Mucosa of rectum (tissue), 2 donors: Measurements from ENCODE around the gene ZBTB16.

ENCODE experiments used
- H3K27ac ChIP-seq, 2 donors: one replicate each; pipeline ENCODE4 v1.7.0; 2013; ENCODE audit warnings: inconsistent platforms in 2 of 2, low read depth in 2 of 2, low read length in 2 of 2
- H3K27me3 ChIP-seq, 2 donors: one replicate each; pipeline ENCODE4 v1.7.0; 2013; ENCODE audit warnings: low read length in 2 of 2; ENCODE audit not compliant: control insufficient read depth in 2 of 2, insufficient read depth in 2 of 2
- H3K36me3 ChIP-seq, 2 donors: one replicate each; pipeline ENCODE4 v1.7.0; 2013; ENCODE audit warnings: low read length in 2 of 2; ENCODE audit not compliant: control insufficient read depth in 2 of 2, insufficient read depth in 2 of 2
- H3K4me1 ChIP-seq, 2 donors: one replicate each; pipeline ENCODE4 v1.7.0; 2013; ENCODE audit warnings: low read length in 2 of 2, mild to moderate bottlenecking in 1 of 2; ENCODE audit not compliant: control insufficient read depth in 2 of 2, insufficient read depth in 2 of 2
- H3K4me3 ChIP-seq, 2 donors: one replicate each; pipeline ENCODE4 v1.7.0; 2013; ENCODE audit warnings: low read length in 2 of 2
- H3K9ac ChIP-seq, 2 donors: one replicate each; pipeline ENCODE4 v1.7.0; 2013; ENCODE audit warnings: low read length in 2 of 2, low read depth in 1 of 2, mild to moderate bottlenecking in 1 of 2
- H3K9me3 ChIP-seq, 2 donors: one replicate each; pipeline ENCODE4 v1.7.0; 2013; ENCODE audit warnings: low read length in 2 of 2; ENCODE audit not compliant: control insufficient read depth in 2 of 2
- donor health status: healthy.
- donor health status: Normal muscosa, but diverticular disease.

Gene ZBTB16

DNA sequence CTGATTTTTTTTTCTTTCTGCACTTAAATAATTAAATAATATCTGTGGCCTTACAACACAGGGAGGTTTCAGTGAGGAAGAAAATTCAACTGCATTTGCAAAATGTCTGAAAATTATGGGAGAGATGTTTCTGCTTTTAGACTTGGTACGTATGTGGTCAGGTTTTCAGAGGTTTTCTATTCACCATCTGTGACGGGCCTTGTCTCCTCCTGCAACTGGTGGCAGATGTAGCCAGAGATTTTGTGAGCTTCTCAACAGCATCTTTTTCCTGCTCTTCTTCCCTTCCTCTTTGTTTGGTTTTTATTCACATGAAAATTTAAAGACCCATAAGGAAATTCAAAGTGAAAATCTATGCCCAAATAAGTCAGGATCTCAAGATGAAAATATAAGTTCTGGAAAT lies 38.3 kb downstream of the ZBTB16 start:
- H3K27me3 ChIP-seq = no peaks in the 10 kb centered on the region
- no peak overlapping the region for H3K27ac ChIP-seq
- no peaks in the 10 kb centered on the region for H3K9me3 ChIP-seq
- no peaks in the 10 kb centered on the region for H3K36me3 ChIP-seq
- no peak overlapping the region for H3K9ac ChIP-seq
- no peak overlapping the region for H3K4me3 ChIP-seq
- peaks cover 10% of the 10 kb centered on the region in 2 donors for H3K4me1 ChIP-seq

DNA sequence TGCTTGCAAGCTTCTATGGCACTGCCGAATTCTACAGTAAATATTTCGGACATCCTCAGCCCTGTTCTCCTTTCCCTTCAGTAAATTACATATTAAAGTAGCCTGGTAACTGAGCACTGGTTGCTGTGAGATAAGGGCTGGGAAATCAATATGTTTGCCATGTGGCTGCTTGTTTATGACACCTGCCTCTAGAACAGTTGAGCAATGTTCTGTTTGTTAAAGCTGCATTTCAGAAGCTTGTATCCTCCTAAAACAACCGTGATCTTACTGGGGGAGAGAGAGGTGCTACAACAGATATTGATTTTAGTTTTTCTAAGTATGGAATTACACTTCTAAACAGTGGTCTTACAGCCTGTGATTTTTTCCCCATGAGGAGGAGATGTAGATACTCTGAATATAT lies 39.4 kb downstream of the ZBTB16 start:
- Histone ChIP-seq H3K27ac (peak overlapping the region; percentile 16 to 25), H3K27me3 (no peaks in the 10 kb centered on the region), H3K9me3 (no peaks in the 10 kb centered on the region), H3K4me1 (peaks cover 7 to 10% of the 10 kb centered on the region in 2 donors), H3K36me3 (no peaks in the 10 kb centered on the region), H3K9ac (no peak overlapping the region), H3K4me3 (no peak overlapping the region)

GRCh38 chr11:114099392-114100178 lies 40.1 kb downstream of the ZBTB16 start:
- H3K9ac ChIP-seq = peak overlapping the region in 1 of 2 donors; percentile 11
- H3K36me3 ChIP-seq = no peaks in the 10 kb centered on the region
- no peak overlapping the region for H3K4me3 ChIP-seq
- H3K9me3 ChIP-seq = no peaks in the 10 kb centered on the region
- H3K27ac ChIP-seq = peak overlapping the region; percentile 24 to 64
- peaks cover 7 to 10% of the 10 kb centered on the region in 2 donors for H3K4me1 ChIP-seq
- no peaks in the 10 kb centered on the region for H3K27me3 ChIP-seq

DNA sequence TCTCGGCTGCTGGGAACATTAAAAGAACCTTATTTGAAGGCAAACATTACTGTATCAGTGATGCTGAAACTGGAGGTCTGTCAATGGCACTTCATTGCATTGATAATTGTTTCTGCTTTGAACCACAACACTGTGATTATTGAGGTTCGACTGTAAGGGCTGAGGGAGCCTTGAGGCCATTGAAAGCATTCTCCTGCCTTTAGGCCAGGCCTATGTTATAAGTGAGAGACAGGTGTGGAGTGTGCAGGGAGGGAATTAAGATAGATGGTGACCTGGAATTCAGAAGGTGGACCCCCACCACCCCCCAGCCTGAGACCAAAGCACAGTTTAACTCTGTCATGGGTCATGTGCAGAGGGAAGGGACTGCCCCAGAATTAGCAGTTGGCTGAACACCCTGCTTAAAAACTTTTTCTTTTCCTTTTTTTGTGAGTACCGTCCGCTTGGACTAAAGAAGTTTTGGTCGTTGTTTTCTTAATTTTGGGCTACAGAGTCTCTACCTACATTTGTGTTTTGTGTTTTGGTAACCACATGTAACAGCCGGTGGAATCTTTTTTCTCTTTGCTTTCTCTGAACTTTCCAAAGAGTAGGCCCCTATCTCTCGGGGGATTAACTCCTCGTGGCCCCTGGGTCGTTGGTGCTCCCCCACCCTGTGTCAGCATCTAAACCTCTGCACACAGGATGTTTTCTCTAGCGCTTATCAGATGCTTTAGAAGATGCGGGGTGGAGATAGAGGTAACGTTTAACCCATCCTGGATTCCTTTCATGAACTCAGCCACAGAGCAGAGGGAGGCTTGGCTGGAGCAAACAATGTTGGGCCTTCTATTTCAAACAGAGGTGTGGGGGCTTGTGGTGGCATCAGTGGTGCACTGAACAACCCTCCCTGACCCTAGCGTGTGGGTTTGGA lies 43.7 kb downstream of the ZBTB16 start:
- H3K9me3 ChIP-seq = no peaks in the 10 kb centered on the region
- no peak overlapping the region for H3K27ac ChIP-seq
- H3K9ac ChIP-seq = no peak overlapping the region
- H3K36me3 ChIP-seq = no peaks in the 10 kb centered on the region
- H3K27me3 ChIP-seq = no peaks in the 10 kb centered on the region
- peaks cover 7 to 10% of the 10 kb centered on the region in 2 donors for H3K4me1 ChIP-seq
- H3K4me3 ChIP-seq = no peak overlapping the region

DNA sequence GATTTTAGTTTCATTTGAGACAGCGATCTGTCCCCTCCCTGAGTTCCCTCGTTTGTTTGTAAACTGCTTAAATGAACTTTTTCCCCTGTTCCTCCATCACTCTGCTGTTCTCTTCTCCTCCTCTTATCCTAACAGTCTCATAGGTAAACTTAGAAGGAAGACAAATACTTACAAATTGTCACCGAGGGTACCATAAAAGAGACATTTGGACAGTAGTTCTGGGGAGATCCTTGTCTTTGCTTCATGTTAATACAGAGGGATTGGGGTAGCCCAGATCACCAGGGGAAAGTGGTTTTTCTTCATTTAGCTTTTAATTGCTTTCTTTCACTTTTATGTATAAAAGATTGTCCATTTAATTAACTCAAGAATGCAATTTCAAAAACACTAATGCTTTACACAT lies 46.1 kb downstream of the ZBTB16 start:
- no peaks in the 10 kb centered on the region for H3K27me3 ChIP-seq
- H3K4me1 ChIP-seq = no peaks in the 10 kb centered on the region
- no peaks in the 10 kb centered on the region for H3K9me3 ChIP-seq
- H3K36me3 ChIP-seq = no peaks in the 10 kb centered on the region
- no peak overlapping the region for H3K9ac ChIP-seq
- no peak overlapping the region for H3K4me3 ChIP-seq
- H3K27ac ChIP-seq = no peak overlapping the region

DNA sequence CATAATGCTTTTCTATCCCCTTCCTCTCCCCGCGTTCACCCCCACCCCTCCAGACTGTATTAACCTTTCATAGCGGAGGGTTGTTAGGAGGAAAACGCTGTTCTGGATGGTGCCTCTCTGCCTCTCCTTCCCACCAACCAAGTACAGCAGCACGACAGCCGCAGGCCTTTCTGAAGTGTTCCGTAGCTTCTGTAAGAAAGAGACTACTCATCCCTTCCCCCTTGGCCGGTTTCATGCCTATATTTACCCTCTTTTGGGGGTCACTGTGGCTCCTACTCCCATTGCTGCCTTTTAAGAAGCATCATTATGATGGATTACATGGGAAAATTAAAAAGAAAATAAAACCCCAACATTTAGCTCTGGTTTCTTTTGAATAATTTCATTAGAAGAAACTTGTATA lies 46.5 kb downstream of the ZBTB16 start:
- no peak overlapping the region for H3K27ac ChIP-seq
- no peaks in the 10 kb centered on the region for H3K36me3 ChIP-seq
- no peaks in the 10 kb centered on the region for H3K27me3 ChIP-seq
- no peak overlapping the region for H3K9ac ChIP-seq
- no peaks in the 10 kb centered on the region for H3K9me3 ChIP-seq
- H3K4me3 ChIP-seq = no peak overlapping the region
- H3K4me1 ChIP-seq = no peaks in the 10 kb centered on the region

DNA sequence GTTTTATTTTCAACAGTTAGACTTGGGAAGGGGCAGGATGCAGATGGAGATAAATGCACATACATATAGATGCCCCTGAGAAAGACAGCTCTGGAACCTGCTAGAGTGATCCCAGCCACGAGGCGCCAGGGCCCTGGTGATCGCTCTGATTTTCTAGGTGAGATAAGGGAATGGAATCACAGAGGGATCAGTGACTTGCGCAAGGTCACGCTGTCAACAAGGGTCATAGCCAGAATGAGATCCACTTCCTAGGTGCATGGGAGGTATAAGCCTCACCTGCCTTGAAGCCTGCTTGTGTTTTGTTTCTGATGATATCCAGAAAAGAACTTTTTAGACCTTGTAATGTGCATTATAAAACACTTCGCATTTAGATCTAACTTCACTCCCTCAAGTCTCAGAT lies 47.5 kb downstream of the ZBTB16 start:
- H3K9ac ChIP-seq = no peak overlapping the region
- H3K27me3 ChIP-seq = no peaks in the 10 kb centered on the region
- H3K27ac ChIP-seq = no peak overlapping the region
- H3K4me1 ChIP-seq = no peaks in the 10 kb centered on the region
- no peaks in the 10 kb centered on the region for H3K9me3 ChIP-seq
- no peaks in the 10 kb centered on the region for H3K36me3 ChIP-seq
- no peak overlapping the region for H3K4me3 ChIP-seq

GRCh38 chr11:114108501-114109205 lies 49.1 kb downstream of the ZBTB16 start:
- no peak overlapping the region for H3K9ac ChIP-seq
- no peak overlapping the region for H3K4me3 ChIP-seq

DNA sequence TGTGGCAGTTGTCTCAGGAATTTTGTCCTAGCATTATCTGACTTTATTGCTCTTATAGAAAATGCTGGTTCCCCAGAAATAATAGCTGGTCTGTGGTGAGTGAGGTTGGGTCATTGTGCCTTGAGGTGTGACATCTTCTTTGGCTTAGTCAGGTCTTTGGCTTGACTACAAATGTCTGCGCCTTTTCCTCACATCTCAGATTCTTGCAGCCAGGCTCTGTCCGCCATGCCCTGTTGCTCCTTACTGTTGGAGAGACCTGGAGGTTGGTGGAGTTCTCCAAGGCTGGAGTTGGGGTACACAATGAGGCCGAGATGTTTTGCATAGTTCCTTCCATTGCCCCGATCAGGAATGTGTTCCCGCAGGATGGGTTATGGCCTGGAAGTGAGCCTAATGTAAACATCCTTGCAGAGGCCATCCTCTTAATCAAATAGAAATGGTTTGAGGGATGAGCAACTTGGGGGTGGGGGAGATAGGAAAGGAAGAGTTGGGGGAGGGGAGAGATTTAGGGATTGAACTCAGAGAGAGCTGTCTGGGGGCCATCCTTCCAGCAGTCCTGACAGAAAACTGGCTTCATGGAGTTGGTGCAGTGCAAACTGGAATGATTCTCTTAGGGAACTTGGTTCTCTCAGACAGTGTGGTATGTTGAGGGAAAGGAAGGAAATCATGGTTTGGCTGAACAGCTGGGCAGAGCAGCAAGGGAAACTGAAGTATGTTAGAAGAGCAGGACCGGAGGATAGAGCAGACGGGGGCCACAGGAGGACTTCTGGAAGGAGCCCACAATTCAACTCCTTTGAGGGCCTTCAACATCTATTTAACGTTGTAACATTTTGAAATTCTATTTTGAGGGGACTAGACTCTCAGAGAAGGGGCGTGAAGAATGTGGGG lies 49.9 kb downstream of the ZBTB16 start:
- no peaks in the 10 kb centered on the region for H3K36me3 ChIP-seq
- no peak overlapping the region for H3K4me3 ChIP-seq
- no peak overlapping the region for H3K9ac ChIP-seq
- no peaks in the 10 kb centered on the region for H3K27me3 ChIP-seq
- no peak overlapping the region for H3K27ac ChIP-seq
- H3K4me1 ChIP-seq = no peaks in the 10 kb centered on the region
- H3K9me3 ChIP-seq = no peaks in the 10 kb centered on the region

More at GRCh38 chr11:114108501-114109205, 49.1 kb downstream of the ZBTB16 start:
- Histone ChIP-seq H3K36me3 (no peaks in the 10 kb centered on the region), H3K4me1 (no peaks in the 10 kb centered on the region), H3K9me3 (no peaks in the 10 kb centered on the region), H3K27ac (no peak overlapping the region), H3K27me3 (no peaks in the 10 kb centered on the region)
